Measurements from ENCODE around the gene AFM.

The AFM gene

GRCh38 chr4:73454920-73455319 lies 26.6 kb upstream of the AFM start:
- Histone ChIP-seq H3K9me3 (ENCODE audit: insufficient read depth, low read depth, low read length) (no peaks in the 10 kb centered on the region), H2BK5ac (ENCODE audit: low read depth, low read length, poor library complexity) (no peak overlapping the region), H3K27ac (ENCODE audit: low read depth, low read length) (no peak overlapping the region), H2AFZ (ENCODE audit: insufficient read depth, low read length, poor library complexity) (no peak overlapping the region), H3K4me1 (ENCODE audit: control insufficient read depth in 1 of 2, insufficient read depth in 2 of 2, low read length in 2 of 2) (peaks cover 8 to 10% of the 10 kb centered on the region in 2 experiments), H3K79me2 (ENCODE audit: control insufficient read depth, insufficient read depth, low read length, poor library complexity) (no peaks in the 10 kb centered on the region), H3K4me3 (ENCODE audit: low read depth, low read length) (no peak overlapping the region), H3K23ac (ENCODE audit: low read length) (no peak overlapping the region), H3K4me2 (ENCODE audit: low read length) (no peak overlapping the region), H3K36me3 (ENCODE audit: control insufficient read depth in 1 of 2, insufficient read depth in 2 of 2, low read length in 2 of 2) (no peaks in the 10 kb centered on the region), H3K79me1 (ENCODE audit: low read length) (peaks cover 6% of the 10 kb centered on the region), H3K9ac (ENCODE audit: low read length) (no peak overlapping the region), H3K4ac (ENCODE audit: low read depth, low read length) (no peak overlapping the region), H2AK5ac (ENCODE audit: low read length) (no peak overlapping the region), H2BK12ac (ENCODE audit: low read length) (no peak overlapping the region), H4K12ac (ENCODE audit: low read depth, low read length) (no peak overlapping the region), H3K27me3 (ENCODE audit: insufficient read depth, low read length) (no peaks in the 10 kb centered on the region), H2BK120ac (ENCODE audit: insufficient read depth, low read length, poor library complexity) (no peak overlapping the region), H4K91ac (ENCODE audit: low read depth, low read length) (no peak overlapping the region), H4K8ac (ENCODE audit: low read depth, low read length) (no peak overlapping the region), H3K18ac (ENCODE audit: low read length) (no peak overlapping the region), H3K14ac (ENCODE audit: low read length) (no peak overlapping the region)
- 100% methylated on average over 1 of the region's 3 CpGs for WGBS (ENCODE audit: extremely low coverage, insufficient coverage, insufficient read length)
- DNase-seq: no peak

GRCh38 chr4:73456177-73457022 lies 25.1 kb upstream of the AFM start:
- no peak overlapping the region for H4K8ac ChIP-seq (ENCODE audit: low read depth, low read length)
- H3K79me2 ChIP-seq (ENCODE audit: control insufficient read depth, insufficient read depth, low read length, poor library complexity): no peaks in the 10 kb centered on the region
- H3K4me2 ChIP-seq (ENCODE audit: low read length): no peak overlapping the region
- no peak overlapping the region for H4K12ac ChIP-seq (ENCODE audit: low read depth, low read length)
- no peak overlapping the region for H4K91ac ChIP-seq (ENCODE audit: low read depth, low read length)
- no peaks in the 10 kb centered on the region for H3K36me3 ChIP-seq (ENCODE audit: control insufficient read depth in 1 of 2, insufficient read depth in 2 of 2, low read length in 2 of 2)
- H3K23ac ChIP-seq (ENCODE audit: low read length): no peak overlapping the region
- H3K18ac ChIP-seq (ENCODE audit: low read length): no peak overlapping the region
- no peak overlapping the region for H3K9ac ChIP-seq (ENCODE audit: low read length)
- H3K27ac ChIP-seq (ENCODE audit: low read depth, low read length): no peak overlapping the region
- H2BK120ac ChIP-seq (ENCODE audit: insufficient read depth, low read length, poor library complexity): no peak overlapping the region
- peaks cover 4% of the 10 kb centered on the region for H3K79me1 ChIP-seq (ENCODE audit: low read length)
- H3K27me3 ChIP-seq (ENCODE audit: insufficient read depth, low read length): no peaks in the 10 kb centered on the region
- WGBS (ENCODE audit: extremely low coverage, insufficient coverage, insufficient read length): no CpG with 5 or more reads among the region's 5 CpGs
- H3K4me1 ChIP-seq (ENCODE audit: control insufficient read depth in 1 of 2, insufficient read depth in 2 of 2, low read length in 2 of 2): peaks cover 4 to 6% of the 10 kb centered on the region in 2 experiments
- no peak overlapping the region for H3K14ac ChIP-seq (ENCODE audit: low read length)
- H2BK5ac ChIP-seq (ENCODE audit: low read depth, low read length, poor library complexity): no peak overlapping the region
- no peaks in the 10 kb centered on the region for H3K9me3 ChIP-seq (ENCODE audit: insufficient read depth, low read depth, low read length)
- no peak overlapping the region for H2AK5ac ChIP-seq (ENCODE audit: low read length)
- DNase-seq: no peak
- H3K4ac ChIP-seq (ENCODE audit: low read depth, low read length): no peak overlapping the region
- H2AFZ ChIP-seq (ENCODE audit: insufficient read depth, low read length, poor library complexity): no peak overlapping the region
- H3K4me3 ChIP-seq (ENCODE audit: low read depth, low read length): no peak overlapping the region
- no peak overlapping the region for H2BK12ac ChIP-seq (ENCODE audit: low read length)

- Histone ChIP-seq H3K79me1 (ENCODE audit: low read length) (peaks cover 1% of the 10 kb centered on the region), H3K4ac (ENCODE audit: low read depth, low read length) (no peak overlapping the region), H3K4me2 (ENCODE audit: low read length) (no peak overlapping the region), H3K9me3 (ENCODE audit: insufficient read depth, low read depth, low read length) (no peaks in the 10 kb centered on the region), H4K91ac (ENCODE audit: low read depth, low read length) (no peak overlapping the region), H4K12ac (ENCODE audit: low read depth, low read length) (no peak overlapping the region), H3K14ac (ENCODE audit: low read length) (no peak overlapping the region), H3K36me3 (ENCODE audit: control insufficient read depth in 1 of 2, insufficient read depth in 2 of 2, low read length in 2 of 2) (no peaks in the 10 kb centered on the region), H3K23ac (ENCODE audit: low read length) (no peak overlapping the region), H2AK5ac (ENCODE audit: low read length) (no peak overlapping the region), H4K8ac (ENCODE audit: low read depth, low read length) (no peak overlapping the region), H3K79me2 (ENCODE audit: control insufficient read depth, insufficient read depth, low read length, poor library complexity) (no peaks in the 10 kb centered on the region), H3K9ac (ENCODE audit: low read length) (no peak overlapping the region), H3K27me3 (ENCODE audit: insufficient read depth, low read length) (no peaks in the 10 kb centered on the region), H3K4me3 (ENCODE audit: low read depth, low read length) (no peak overlapping the region), H3K27ac (ENCODE audit: low read depth, low read length) (no peak overlapping the region), H2AFZ (ENCODE audit: insufficient read depth, low read length, poor library complexity) (no peak overlapping the region), H2BK12ac (ENCODE audit: low read length) (no peak overlapping the region), H3K4me1 (ENCODE audit: control insufficient read depth in 1 of 2, insufficient read depth in 2 of 2, low read length in 2 of 2) (peaks cover 0 to under 1% of the 10 kb centered on the region in 2 experiments), H2BK5ac (ENCODE audit: low read depth, low read length, poor library complexity) (no peak overlapping the region), H3K18ac (ENCODE audit: low read length) (no peak overlapping the region), H2BK120ac (ENCODE audit: insufficient read depth, low read length, poor library complexity) (no peak overlapping the region)
- no peak for DNase-seq
- no CpG with 5 or more reads among the region's 4 CpGs for WGBS (ENCODE audit: extremely low coverage, insufficient coverage, insufficient read length)
Observed at GRCh38 chr4:73458184-73459047, 23.1 kb upstream of the AFM start.

- H3K79me1 ChIP-seq (ENCODE audit: low read length): no peaks in the 10 kb centered on the region
- no peak overlapping the region for H4K91ac ChIP-seq (ENCODE audit: low read depth, low read length)
Observed at GRCh38 chr4:73459048-73459421, 22.5 kb upstream of the AFM start.

More at GRCh38 chr4:73459048-73459421, 22.5 kb upstream of the AFM start:
- Histone ChIP-seq H3K23ac (ENCODE audit: low read length) (no peak overlapping the region), H3K36me3 (ENCODE audit: control insufficient read depth in 1 of 2, insufficient read depth in 2 of 2, low read length in 2 of 2) (no peaks in the 10 kb centered on the region), H3K14ac (ENCODE audit: low read length) (no peak overlapping the region), H2BK5ac (ENCODE audit: low read depth, low read length, poor library complexity) (no peak overlapping the region), H2AFZ (ENCODE audit: insufficient read depth, low read length, poor library complexity) (no peak overlapping the region), H3K27me3 (ENCODE audit: insufficient read depth, low read length) (no peaks in the 10 kb centered on the region), H2BK12ac (ENCODE audit: low read length) (no peak overlapping the region), H2BK120ac (ENCODE audit: insufficient read depth, low read length, poor library complexity) (no peak overlapping the region), H3K27ac (ENCODE audit: low read depth, low read length) (no peak overlapping the region), H2AK5ac (ENCODE audit: low read length) (no peak overlapping the region), H3K4ac (ENCODE audit: low read depth, low read length) (no peak overlapping the region), H4K12ac (ENCODE audit: low read depth, low read length) (no peak overlapping the region), H3K9ac (ENCODE audit: low read length) (no peak overlapping the region), H3K18ac (ENCODE audit: low read length) (no peak overlapping the region), H4K8ac (ENCODE audit: low read depth, low read length) (no peak overlapping the region), H3K4me2 (ENCODE audit: low read length) (no peak overlapping the region), H3K9me3 (ENCODE audit: insufficient read depth, low read depth, low read length) (no peaks in the 10 kb centered on the region), H3K79me2 (ENCODE audit: control insufficient read depth, insufficient read depth, low read length, poor library complexity) (no peaks in the 10 kb centered on the region), H3K4me1 (ENCODE audit: control insufficient read depth in 1 of 2, insufficient read depth in 2 of 2, low read length in 2 of 2) (no peaks in the 10 kb centered on the region), H3K4me3 (ENCODE audit: low read depth, low read length) (no peak overlapping the region)
- no peak for DNase-seq
- no CpG with 5 or more reads among the region's 3 CpGs for WGBS (ENCODE audit: extremely low coverage, insufficient coverage, insufficient read length)
